ENCODE data around the gene LTO1.

LTO1 gene

DNA sequence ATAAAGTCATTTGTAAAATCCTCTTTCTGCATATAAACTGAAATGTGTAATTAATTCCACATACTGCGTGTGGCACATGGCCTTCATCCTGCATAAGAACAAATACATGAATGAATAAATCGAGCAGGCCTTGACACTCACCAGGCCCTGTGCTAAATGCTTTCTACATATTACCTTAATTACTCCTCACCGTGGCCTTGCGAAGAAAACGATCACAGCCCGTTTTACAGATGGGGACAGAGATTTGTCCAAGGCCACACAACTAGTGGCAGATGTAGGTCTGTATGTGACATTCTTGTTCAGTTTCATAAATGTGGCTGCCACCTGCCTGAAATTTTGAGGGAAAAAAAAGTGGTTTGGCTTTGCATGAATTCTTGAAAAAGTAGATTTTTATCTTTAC lies 40.0 kb downstream of the LTO1 start:
- DNase-seq (ENCODE audit: low read depth in 2 of 2) = no peak
- H3K4me3 ChIP-seq (replicated peaks in 1 of 2; ENCODE audit: low read depth in 2 of 2, low read length in 2 of 2) = no peak overlapping the region
- TF ChIP-seq, protein P1, sequence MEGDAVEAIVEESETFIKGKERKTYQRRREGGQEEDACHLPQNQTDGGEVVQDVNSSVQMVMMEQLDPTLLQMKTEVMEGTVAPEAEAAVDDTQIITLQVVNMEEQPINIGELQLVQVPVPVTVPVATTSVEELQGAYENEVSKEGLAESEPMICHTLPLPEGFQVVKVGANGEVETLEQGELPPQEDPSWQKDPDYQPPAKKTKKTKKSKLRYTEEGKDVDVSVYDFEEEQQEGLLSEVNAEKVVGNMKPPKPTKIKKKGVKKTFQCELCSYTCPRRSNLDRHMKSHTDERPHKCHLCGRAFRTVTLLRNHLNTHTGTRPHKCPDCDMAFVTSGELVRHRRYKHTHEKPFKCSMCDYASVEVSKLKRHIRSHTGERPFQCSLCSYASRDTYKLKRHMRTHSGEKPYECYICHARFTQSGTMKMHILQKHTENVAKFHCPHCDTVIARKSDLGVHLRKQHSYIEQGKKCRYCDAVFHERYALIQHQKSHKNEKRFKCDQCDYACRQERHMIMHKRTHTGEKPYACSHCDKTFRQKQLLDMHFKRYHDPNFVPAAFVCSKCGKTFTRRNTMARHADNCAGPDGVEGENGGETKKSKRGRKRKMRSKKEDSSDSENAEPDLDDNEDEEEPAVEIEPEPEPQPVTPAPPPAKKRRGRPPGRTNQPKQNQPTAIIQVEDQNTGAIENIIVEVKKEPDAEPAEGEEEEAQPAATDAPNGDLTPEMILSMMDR (IDR thresholded peaks at IDR 0.05; ENCODE audit: low read depth, low read length) = no peak

DNA sequence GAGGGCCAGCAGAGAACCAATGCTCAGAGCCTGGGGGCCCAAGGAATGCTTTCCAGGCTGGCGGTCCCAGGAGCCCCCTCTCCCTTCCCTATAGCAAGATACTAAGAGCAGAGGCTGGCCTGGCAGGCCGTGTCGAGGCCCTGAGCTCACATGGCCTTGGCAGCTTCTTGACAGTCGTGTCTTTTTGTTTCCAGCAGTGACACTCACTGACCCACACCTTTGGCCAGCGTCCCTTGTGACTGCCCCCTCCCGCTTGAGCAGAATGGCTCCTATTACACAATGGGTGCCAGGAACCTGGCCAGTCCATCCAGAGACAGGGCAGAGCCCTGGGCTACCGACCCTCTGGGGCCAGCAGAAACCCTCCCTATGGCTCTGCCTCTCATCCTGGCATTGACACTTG lies 40.6 kb downstream of the LTO1 start:
- TF ChIP-seq, protein P1 (IDR thresholded peaks at IDR 0.05; ENCODE audit: low read depth, low read length) = no peak
- no peak for DNase-seq (ENCODE audit: low read depth in 2 of 2)
- no peak overlapping the region for H3K4me3 ChIP-seq (replicated peaks in 1 of 2; ENCODE audit: low read depth in 2 of 2, low read length in 2 of 2)

DNA sequence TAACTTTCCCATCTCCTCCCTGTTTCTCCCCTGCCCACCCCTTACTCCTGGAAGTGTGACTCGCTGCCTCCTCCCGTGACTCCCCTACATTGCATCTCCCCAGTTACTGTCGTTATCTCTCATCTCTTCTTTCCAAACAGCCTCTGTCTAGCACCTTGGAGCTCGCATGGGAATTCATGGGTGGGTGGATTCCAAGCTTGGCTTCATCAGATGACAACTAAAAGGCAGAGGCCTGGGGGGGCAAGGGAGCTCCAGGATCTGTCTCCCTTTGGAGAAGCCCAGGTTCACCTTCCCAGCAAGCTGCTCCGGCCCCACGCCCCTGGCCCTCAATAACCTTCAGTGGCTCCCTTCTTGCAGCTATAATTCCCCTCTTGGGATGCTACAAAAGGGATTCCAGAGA lies 41.1 kb downstream of the LTO1 start:
- H3K4me3 ChIP-seq (replicated peaks in 1 of 2; ENCODE audit: low read depth in 2 of 2, low read length in 2 of 2) = no peak overlapping the region
- DNase-seq (ENCODE audit: low read depth in 2 of 2) = no peak
- TF ChIP-seq, protein P1 (IDR thresholded peaks at IDR 0.05; ENCODE audit: low read depth, low read length) = no peak

DNA sequence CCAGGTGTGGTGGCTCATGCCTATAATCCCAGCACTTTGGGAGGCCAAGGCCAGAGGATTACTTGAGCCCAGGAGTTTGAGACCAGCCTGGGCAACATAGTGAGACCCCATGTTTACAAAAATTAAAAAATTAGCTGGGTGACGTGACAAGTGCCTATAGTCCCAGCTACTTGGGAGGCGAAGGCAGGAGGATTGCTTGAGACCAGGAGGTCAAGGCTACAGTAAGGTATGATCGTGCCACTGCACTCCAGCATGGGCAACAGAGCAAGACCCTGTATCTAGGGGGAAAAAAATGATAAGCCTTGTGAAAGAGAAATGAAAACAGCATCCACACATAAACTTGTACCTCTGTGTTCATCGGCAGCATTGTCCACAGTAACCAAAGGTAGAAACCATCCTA lies 42.3 kb downstream of the LTO1 start:
- no peak for DNase-seq (ENCODE audit: low read depth in 2 of 2)

DNA sequence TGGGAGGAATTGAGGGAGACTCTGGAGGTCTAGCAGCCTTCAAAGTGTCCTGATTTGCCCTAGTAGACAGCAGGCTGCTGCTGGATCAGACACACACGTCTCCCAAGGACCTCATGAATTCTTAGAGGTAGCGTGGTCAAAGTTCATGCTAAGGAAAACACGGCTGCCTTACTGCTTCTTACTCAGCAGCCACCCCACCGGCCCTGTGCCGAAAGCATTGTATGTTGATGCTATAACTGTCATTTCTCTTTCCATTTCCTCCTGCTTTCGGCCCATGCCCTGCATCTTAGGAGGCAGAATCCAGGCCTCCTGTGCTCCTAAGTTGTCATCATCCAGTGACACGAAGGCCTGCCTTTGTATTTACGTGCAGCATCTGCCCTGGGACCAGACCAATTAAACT lies 44.7 kb downstream of the LTO1 start:
- H3K4me3 ChIP-seq (replicated peaks in 1 of 2; ENCODE audit: low read depth in 2 of 2, low read length in 2 of 2) = no peak overlapping the region
- no peak for DNase-seq (ENCODE audit: low read depth in 2 of 2)
- TF ChIP-seq, protein P1 (IDR thresholded peaks at IDR 0.05; ENCODE audit: low read depth, low read length) = no peak

More for the DNA sequence above, 42.3 kb downstream of the LTO1 start:
- TF ChIP-seq, protein P1 (IDR thresholded peaks at IDR 0.05; ENCODE audit: low read depth, low read length) = no peak
- H3K4me3 ChIP-seq (replicated peaks in 1 of 2; ENCODE audit: low read depth in 2 of 2, low read length in 2 of 2) = no peak overlapping the region

DNA sequence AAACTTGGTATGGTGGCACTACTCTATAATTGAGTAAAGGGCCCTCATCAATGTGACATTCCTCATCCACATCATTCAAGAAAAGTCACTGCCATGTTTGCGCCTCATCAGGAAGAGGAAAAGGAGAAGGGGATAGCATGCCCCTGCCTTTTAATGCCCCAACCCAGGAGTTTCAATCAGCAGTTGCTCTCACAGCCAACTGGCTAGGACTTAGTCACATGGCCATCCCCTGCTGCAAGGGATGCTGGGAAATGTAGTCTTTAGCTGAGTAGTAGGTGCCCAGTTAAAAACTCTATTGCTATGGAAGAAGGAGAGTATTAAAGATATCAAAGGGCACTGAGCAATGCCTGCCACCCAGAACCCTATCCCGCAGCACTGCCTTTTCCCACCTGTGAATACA lies 45.1 kb downstream of the LTO1 start:
- no peak overlapping the region for H3K4me3 ChIP-seq (replicated peaks in 1 of 2; ENCODE audit: low read depth in 2 of 2, low read length in 2 of 2)
- DNase-seq (ENCODE audit: low read depth in 2 of 2) = peak in 1 of 2 donors; percentile 41
- TF ChIP-seq, protein P1 (IDR thresholded peaks at IDR 0.05; ENCODE audit: low read depth, low read length) = no peak

DNA sequence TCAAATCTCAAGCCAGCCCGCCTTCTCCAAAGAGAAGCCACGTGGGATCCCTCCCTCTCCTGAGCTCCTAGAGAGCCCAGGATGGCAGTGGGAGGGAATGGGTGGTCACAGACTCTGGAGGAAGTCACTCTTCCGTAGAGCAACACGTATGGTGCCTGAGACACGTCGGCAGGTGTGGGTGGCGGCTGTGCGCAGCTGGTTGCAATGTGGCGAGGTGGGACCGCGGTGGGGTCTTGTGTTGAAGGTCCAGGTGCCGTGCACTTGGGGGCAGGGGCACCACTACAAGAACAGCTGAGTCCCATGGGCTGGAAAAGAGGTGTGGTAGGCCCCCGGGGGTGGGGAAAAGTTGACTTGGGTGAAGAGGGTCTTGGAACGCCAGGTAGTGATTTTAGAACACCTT lies 47.6 kb downstream of the LTO1 start:
- no peak for DNase-seq (ENCODE audit: low read depth in 2 of 2)
- H3K4me3 ChIP-seq (replicated peaks in 1 of 2; ENCODE audit: low read depth in 2 of 2, low read length in 2 of 2) = no peak overlapping the region
- TF ChIP-seq, protein P1 (IDR thresholded peaks at IDR 0.05; ENCODE audit: low read depth, low read length) = no peak
